Esophagus mucosa (tissue), 1 donor: ENCODE measurements around the gene RGS6. TPM values are rescaled to one million over a fixed set of nuclear protein-coding genes. Genes with fewer than 3 reads are reported as not detected.

Source experiments
- ATAC-seq: fragments of 200-7000 bp; cut with Tn5 transposase; one replicate; pipeline ENCODE4 v1.9.1; 2020
- total RNA-seq: library from RNA; stranded (reverse); gene quantifications from one replicate; pipeline ENCODE4 v1.2.4, GENCODE V29; 2023
- donor health status: DM: yes; HTN: yes; CAD: no.

The RGS6 gene
- total RNA-seq, 1 donor from 2014 or later: 0.52 TPM

GRCh38 chr14:71947947-71948500 lies 15.8 kb downstream of the RGS6 start:
- ATAC-seq: no peak

GRCh38 chr14:71952381-71953363 lies 20.4 kb downstream of the RGS6 start:
- no peak for ATAC-seq

GRCh38 chr14:71956920-71957563 lies 24.8 kb downstream of the RGS6 start:
- ATAC-seq: no peak

GRCh38 chr14:71959055-71959454 lies 26.8 kb downstream of the RGS6 start:
- no peak for ATAC-seq

- ATAC-seq: no peak
Measured at GRCh38 chr14:71960494-71961353, 28.5 kb downstream of the RGS6 start.

- no peak for ATAC-seq
Measured at GRCh38 chr14:71961972-71962371, 29.7 kb downstream of the RGS6 start.

GRCh38 chr14:71964716-71965115 lies 32.5 kb downstream of the RGS6 start:
- ATAC-seq: no peak

- no peak for ATAC-seq
Measured at GRCh38 chr14:71966528-71966927, 34.3 kb downstream of the RGS6 start.

GRCh38 chr14:71967704-71968103 lies 35.5 kb downstream of the RGS6 start:
- no peak for ATAC-seq

- no peak for ATAC-seq
Measured at GRCh38 chr14:71970272-71970671, 38.0 kb downstream of the RGS6 start.

GRCh38 chr14:71985538-71986189 lies 53.4 kb downstream of the RGS6 start:
- no peak for ATAC-seq

GRCh38 chr14:71988476-71988875 lies 56.2 kb downstream of the RGS6 start:
- no peak for ATAC-seq

GRCh38 chr14:71988939-71989338 lies 56.7 kb downstream of the RGS6 start:
- no peak for ATAC-seq

GRCh38 chr14:71994416-71994815 lies 62.2 kb downstream of the RGS6 start:
- no peak for ATAC-seq

- ATAC-seq: no peak
Measured at GRCh38 chr14:71995741-71996140, 63.5 kb downstream of the RGS6 start.

GRCh38 chr14:71996610-71997009 lies 64.4 kb downstream of the RGS6 start:
- ATAC-seq: no peak

- ATAC-seq: no peak
Measured at GRCh38 chr14:72000907-72001306, 68.7 kb downstream of the RGS6 start.

- no peak for ATAC-seq
Measured at GRCh38 chr14:72002731-72003130, 70.5 kb downstream of the RGS6 start.

- ATAC-seq: no peak
Measured at GRCh38 chr14:72008666-72009065, 76.4 kb downstream of the RGS6 start.

- no peak for ATAC-seq
Measured at GRCh38 chr14:72010474-72010873, 78.2 kb downstream of the RGS6 start.

GRCh38 chr14:72013721-72014345 lies 81.6 kb downstream of the RGS6 start:
- no peak for ATAC-seq

GRCh38 chr14:72014486-72014885 lies 82.3 kb downstream of the RGS6 start:
- no peak for ATAC-seq
